ENCODE data around the gene MTMR6. TPM values are rescaled to one million over a fixed set of nuclear protein-coding genes. Genes with fewer than 3 reads are reported as not detected.

The MTMR6 gene
- total RNA-seq (10 to 100 TPM; 19.6 to 23.4 TPM), polyA plus RNA-seq (10 to 100 TPM in 1 of 2 donors, 1 to 10 TPM in 1; 5.5 to 16.0 TPM)
- long read RNA-seq, donor 1, full-length matches to known transcripts = 7 of 7 reads
- long read RNA-seq, donor 1, partial matches to known transcripts = 0 of 7 reads
- long read RNA-seq, donor 1, other reads (novel, unspliced or antisense) = 0 of 7 reads
- long read RNA-seq, donor 2 = 0 reads
- long read RNA-seq, donor 3, full-length matches to known transcripts = 1 of 1 reads
- long read RNA-seq, donor 3, partial matches to known transcripts = 0 of 1 reads
- long read RNA-seq, donor 3, other reads (novel, unspliced or antisense) = 0 of 1 reads
- long read RNA-seq, donor 4, full-length matches to known transcripts = 1 of 1 reads
- long read RNA-seq, donor 4, partial matches to known transcripts = 0 of 1 reads
- long read RNA-seq, donor 4, other reads (novel, unspliced or antisense) = 0 of 1 reads
- long read RNA-seq, donor 5, full-length matches to known transcripts = 6 of 6 reads
- long read RNA-seq, donor 5, partial matches to known transcripts = 0 of 6 reads
- long read RNA-seq, donor 5, other reads (novel, unspliced or antisense) = 0 of 6 reads

GRCh38 chr13:25286969-25287961 lies at the start of gene MTMR6:
TSS of gene MTMR6 (minus strand) at chr13:25287488. CDS start at chr13:25287247, 241 bp downstream.
- peak within 1 kb of the TSS; percentile 95 to 98 for H3K9ac ChIP-seq (ENCODE audit: insufficient read depth in 1 of 2, low read length in 2 of 2)
- DNase-seq = peak; percentile 91 to 95 (median 92)
- peak; percentile 100 for ATAC-seq (ENCODE audit: insufficient read depth, low FRiP score)
- TF ChIP-seq CTCF (IDR thresholded peaks at IDR 0.05; ENCODE audit: control extremely low read depth, extremely low read depth) = peak; percentile 95
- 2 to 3% methylated on average over 50 to 65 of the region's 65 CpGs for WGBS, 2 donors
- H3K36me3 ChIP-seq (ENCODE audit: control insufficient read depth in 4 of 4, insufficient read depth in 4 of 4, low read length in 4 of 4) = no peaks in the 10 kb centered on the region
- H3K27me3 ChIP-seq (ENCODE audit: control insufficient read depth in 3 of 3, insufficient read depth in 3 of 3, low read length in 2 of 3) = peaks cover 0 to 14% (median 5%) of the 10 kb centered on the region in 3 donors
- H3K4me3 ChIP-seq = peak within 1 kb of the TSS; percentile 94
- no peaks in the 10 kb centered on the region for H3K9me3 ChIP-seq (ENCODE audit: control insufficient read depth in 4 of 4, insufficient read depth in 3 of 4, low read length in 3 of 4)
- peak within 1 kb of the TSS; percentile 87 to 95 for H3K27ac ChIP-seq (ENCODE audit: low read depth in 1 of 2, low read length in 1 of 2)
- peaks cover 0 to 12% (median 0%) of the 10 kb centered on the region in 5 donors for H3K4me1 ChIP-seq (ENCODE audit: control insufficient read depth in 5 of 5, insufficient read depth in 5 of 5, low read length in 5 of 5)

- no peak for TF ChIP-seq CTCF (IDR thresholded peaks at IDR 0.05; ENCODE audit: control extremely low read depth, extremely low read depth)
- H3K4me3 ChIP-seq = no peak overlapping the region
- WGBS, 2 donors = 63 to 83% methylated on average over 3 of the region's 3 CpGs
Measured at GRCh38 chr13:25335856-25336255, 48.6 kb upstream of the MTMR6 start.

GRCh38 chr13:25330541-25330940 lies 43.3 kb upstream of the MTMR6 start:
- H3K27ac ChIP-seq (ENCODE audit: low read depth in 1 of 2, low read length in 1 of 2) = no peak overlapping the region
- peaks cover 9 to 48% (median 36%) of the 10 kb centered on the region in 4 donors for H3K36me3 ChIP-seq (ENCODE audit: control insufficient read depth in 4 of 4, insufficient read depth in 4 of 4, low read length in 4 of 4)
- H3K9me3 ChIP-seq (ENCODE audit: control insufficient read depth in 4 of 4, insufficient read depth in 3 of 4, low read length in 3 of 4) = no peaks in the 10 kb centered on the region
- H3K9ac ChIP-seq (ENCODE audit: insufficient read depth in 1 of 2, low read length in 2 of 2) = no peak overlapping the region
- no peak for DNase-seq
- H3K4me1 ChIP-seq (ENCODE audit: control insufficient read depth in 5 of 5, insufficient read depth in 5 of 5, low read length in 5 of 5) = no peaks in the 10 kb centered on the region
- H3K4me3 ChIP-seq = no peak overlapping the region
- no peaks in the 10 kb centered on the region for H3K27me3 ChIP-seq (ENCODE audit: control insufficient read depth in 3 of 3, insufficient read depth in 3 of 3, low read length in 2 of 3)
- TF ChIP-seq CTCF (IDR thresholded peaks at IDR 0.05; ENCODE audit: control extremely low read depth, extremely low read depth) = no peak
- no peak for ATAC-seq (ENCODE audit: insufficient read depth, low FRiP score)
- 90 to 96% methylated on average over 1 of the region's 1 CpG for WGBS, 2 donors

More at GRCh38 chr13:25335856-25336255, 48.6 kb upstream of the MTMR6 start:
- ATAC-seq (ENCODE audit: insufficient read depth, low FRiP score) = no peak
- Histone ChIP-seq H3K4me1 (ENCODE audit: control insufficient read depth in 5 of 5, insufficient read depth in 5 of 5, low read length in 5 of 5) (no peaks in the 10 kb centered on the region), H3K9ac (ENCODE audit: insufficient read depth in 1 of 2, low read length in 2 of 2) (no peak overlapping the region), H3K9me3 (ENCODE audit: control insufficient read depth in 4 of 4, insufficient read depth in 3 of 4, low read length in 3 of 4) (no peaks in the 10 kb centered on the region), H3K36me3 (ENCODE audit: control insufficient read depth in 4 of 4, insufficient read depth in 4 of 4, low read length in 4 of 4) (peaks cover 4 to 45% (median 23%) of the 10 kb centered on the region in 4 donors), H3K27ac (ENCODE audit: low read depth in 1 of 2, low read length in 1 of 2) (no peak overlapping the region), H3K27me3 (ENCODE audit: control insufficient read depth in 3 of 3, insufficient read depth in 3 of 3, low read length in 2 of 3) (no peaks in the 10 kb centered on the region)
- DNase-seq = no peak
